Measurements from ENCODE around the gene FZD4. TPM values are rescaled to one million over a fixed set of nuclear protein-coding genes. Genes with fewer than 3 reads are reported as not detected.
A peak's percentile ranks its signal among the peaks of the same experiment; 100 is the strongest.

FZD4 gene
- total RNA-seq, 1 experiment from 2014 or later = 4.5 TPM

DNA sequence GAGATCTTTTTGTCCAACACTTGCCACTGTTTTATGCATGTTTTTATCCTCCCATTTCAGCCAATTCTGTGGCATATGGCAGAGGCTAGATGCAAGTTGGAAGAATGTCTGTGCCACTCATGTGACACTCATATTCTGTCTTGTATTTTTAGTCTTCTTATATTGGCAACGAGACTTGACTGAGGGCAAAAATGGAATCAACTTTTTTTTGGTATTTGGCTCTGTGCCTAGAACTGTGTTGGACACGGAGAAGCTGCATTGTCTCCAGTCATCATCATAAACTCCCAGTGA lies 1.7 kb upstream of the FZD4 start:
- H4K91ac ChIP-seq (ENCODE audit: insufficient read length, low read depth, low read length) = no peak overlapping the region
- H3K23ac ChIP-seq (ENCODE audit: insufficient read length, low read depth, low read length) = no peak overlapping the region
- H3K14ac ChIP-seq (ENCODE audit: insufficient read depth, low read length) = no peak overlapping the region
- H3K27ac Mint-ChIP-seq = no peak overlapping the region
- no peak overlapping the region for H2AK5ac ChIP-seq (ENCODE audit: insufficient read length, low read length)
- no peak overlapping the region for H2BK15ac ChIP-seq (ENCODE audit: low read depth, low read length)
- no peak overlapping the region for H3K18ac ChIP-seq (ENCODE audit: insufficient read length, low read depth, low read length)
- H2BK20ac ChIP-seq (ENCODE audit: low read depth, low read length, poor library complexity, severe bottlenecking) = no peak overlapping the region
- no CpG with 5 or more reads among the region's 2 CpGs for WGBS (ENCODE audit: extremely low coverage, insufficient read length, low lambda C conversion rate)
- peaks cover 4% of the 10 kb centered on the region; the same call in 1 of the 2 replicates for H3K4me1 ChIP-seq (ENCODE audit: insufficient read depth, low read length)
- no peak overlapping the region for H4K8ac ChIP-seq (replicated peaks; ENCODE audit: insufficient read length, low read depth, low read length)
- no peak overlapping the region for H4K5ac ChIP-seq (ENCODE audit: insufficient read length, low read depth, low read length)
- H3K79me1 ChIP-seq (ENCODE audit: insufficient read depth, low read depth, low read length, poor library complexity, severe bottlenecking) = no peaks in the 10 kb centered on the region
- H3K9ac ChIP-seq (ENCODE audit: extremely low read depth, insufficient read length, low read length) = no peak overlapping the region
- TF ChIP-seq, protein P1, sequence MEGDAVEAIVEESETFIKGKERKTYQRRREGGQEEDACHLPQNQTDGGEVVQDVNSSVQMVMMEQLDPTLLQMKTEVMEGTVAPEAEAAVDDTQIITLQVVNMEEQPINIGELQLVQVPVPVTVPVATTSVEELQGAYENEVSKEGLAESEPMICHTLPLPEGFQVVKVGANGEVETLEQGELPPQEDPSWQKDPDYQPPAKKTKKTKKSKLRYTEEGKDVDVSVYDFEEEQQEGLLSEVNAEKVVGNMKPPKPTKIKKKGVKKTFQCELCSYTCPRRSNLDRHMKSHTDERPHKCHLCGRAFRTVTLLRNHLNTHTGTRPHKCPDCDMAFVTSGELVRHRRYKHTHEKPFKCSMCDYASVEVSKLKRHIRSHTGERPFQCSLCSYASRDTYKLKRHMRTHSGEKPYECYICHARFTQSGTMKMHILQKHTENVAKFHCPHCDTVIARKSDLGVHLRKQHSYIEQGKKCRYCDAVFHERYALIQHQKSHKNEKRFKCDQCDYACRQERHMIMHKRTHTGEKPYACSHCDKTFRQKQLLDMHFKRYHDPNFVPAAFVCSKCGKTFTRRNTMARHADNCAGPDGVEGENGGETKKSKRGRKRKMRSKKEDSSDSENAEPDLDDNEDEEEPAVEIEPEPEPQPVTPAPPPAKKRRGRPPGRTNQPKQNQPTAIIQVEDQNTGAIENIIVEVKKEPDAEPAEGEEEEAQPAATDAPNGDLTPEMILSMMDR (conservative IDR thresholded peaks at IDR 0.05) = no peak
- peak overlapping the region; percentile 83 to 91 for H3K4me3 Mint-ChIP-seq
- H3K4ac ChIP-seq (ENCODE audit: low read depth, low read length) = no peak overlapping the region
- no peaks in the 10 kb centered on the region for H3K79me2 ChIP-seq (ENCODE audit: insufficient read depth, low read length)
- no peak overlapping the region for H2BK12ac ChIP-seq (ENCODE audit: insufficient read length, low read depth, low read length)
- peaks cover 14% of the 10 kb centered on the region for H3K23me2 ChIP-seq (ENCODE audit: insufficient read length, low read depth, low read length, poor library complexity, severe bottlenecking)
- peaks cover 6 to 16% (median 8%) of the 10 kb centered on the region in 3 experiments for H3K36me3 Mint-ChIP-seq (ENCODE audit: insufficient read depth in 1 of 3, low read depth in 3 of 3)
- DNase-seq = no peak
- peaks cover 29 to 30% of the 10 kb centered on the region in 2 experiments for H3K4me1 Mint-ChIP-seq
- no peaks in the 10 kb centered on the region for H3K9me3 ChIP-seq (ENCODE audit: control insufficient read depth, low read depth, low read length)
- no peaks in the 10 kb centered on the region for H4K20me1 ChIP-seq (ENCODE audit: control insufficient read depth, insufficient read depth, insufficient read length)
- peak overlapping the region; percentile 95 for H3K4me2 ChIP-seq (ENCODE audit: insufficient read depth, insufficient read length, low read length)
- peaks cover 27% of the 10 kb centered on the region for H3K27me3 Mint-ChIP-seq (ENCODE audit: low read depth)
- peaks cover 7% of the 10 kb centered on the region; the same call in 1 of the 2 replicates for H3K27me3 ChIP-seq (ENCODE audit: insufficient read depth, low read length)
- no peak overlapping the region for H2BK5ac ChIP-seq (ENCODE audit: insufficient read length, low read length)
- no peak overlapping the region for H3T11ph ChIP-seq (ENCODE audit: low read length)
- H3K56ac ChIP-seq (ENCODE audit: insufficient read length, low read depth, low read length) = no peak overlapping the region
- no peak overlapping the region for H2BK120ac ChIP-seq (ENCODE audit: low read depth, low read length, poor library complexity, severe bottlenecking)
- H3K27ac ChIP-seq (ENCODE audit: insufficient read length, low read depth, low read length) = no peak overlapping the region
- H3K9me3 Mint-ChIP-seq = no peaks in the 10 kb centered on the region; a peak in 2 of 5 replicates
- no peak overlapping the region for H2AFZ ChIP-seq (ENCODE audit: low read length)
